B cell (primary cell): ENCODE data around the gene CCNG1.

Experiments
- EZH2 ChIP-seq: IDR thresholded peaks from 2 replicates; pipeline ENCODE4 v1.6.1; 2012; ENCODE audit warnings: borderline replicate concordance, low read depth, mild to moderate bottlenecking, moderate library complexity, low read length; ENCODE audit not compliant: insufficient read depth, poor library complexity, severe bottlenecking
- TF ChIP-seq, protein P1 (sequence below): fragments of 200-600 bp; IDR thresholded peaks from one replicate; pipeline ENCODE4 v1.8.0; 2022; ENCODE audit warnings: antibody characterized with exemption, mild to moderate bottlenecking

DNA sequence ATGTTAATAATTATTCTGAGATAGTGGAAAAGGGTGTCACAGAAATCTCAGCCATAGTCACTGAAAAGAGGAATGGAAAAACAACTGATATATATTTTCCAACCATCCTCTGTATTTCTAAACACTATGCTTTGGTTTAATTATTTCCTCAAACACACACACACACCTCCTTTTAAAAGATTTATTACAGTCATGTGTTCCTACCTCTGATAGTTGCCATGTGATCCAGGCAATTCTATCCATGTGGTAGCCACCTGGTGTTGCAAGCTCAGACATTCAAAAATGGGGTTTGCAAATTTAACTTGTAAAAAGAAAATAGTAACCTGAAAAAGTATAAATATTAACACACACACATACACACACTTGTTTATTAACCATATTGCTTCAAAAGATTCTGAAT, 40.0 kb upstream of the CCNG1 start:
- TF ChIP-seq, protein P1, sequence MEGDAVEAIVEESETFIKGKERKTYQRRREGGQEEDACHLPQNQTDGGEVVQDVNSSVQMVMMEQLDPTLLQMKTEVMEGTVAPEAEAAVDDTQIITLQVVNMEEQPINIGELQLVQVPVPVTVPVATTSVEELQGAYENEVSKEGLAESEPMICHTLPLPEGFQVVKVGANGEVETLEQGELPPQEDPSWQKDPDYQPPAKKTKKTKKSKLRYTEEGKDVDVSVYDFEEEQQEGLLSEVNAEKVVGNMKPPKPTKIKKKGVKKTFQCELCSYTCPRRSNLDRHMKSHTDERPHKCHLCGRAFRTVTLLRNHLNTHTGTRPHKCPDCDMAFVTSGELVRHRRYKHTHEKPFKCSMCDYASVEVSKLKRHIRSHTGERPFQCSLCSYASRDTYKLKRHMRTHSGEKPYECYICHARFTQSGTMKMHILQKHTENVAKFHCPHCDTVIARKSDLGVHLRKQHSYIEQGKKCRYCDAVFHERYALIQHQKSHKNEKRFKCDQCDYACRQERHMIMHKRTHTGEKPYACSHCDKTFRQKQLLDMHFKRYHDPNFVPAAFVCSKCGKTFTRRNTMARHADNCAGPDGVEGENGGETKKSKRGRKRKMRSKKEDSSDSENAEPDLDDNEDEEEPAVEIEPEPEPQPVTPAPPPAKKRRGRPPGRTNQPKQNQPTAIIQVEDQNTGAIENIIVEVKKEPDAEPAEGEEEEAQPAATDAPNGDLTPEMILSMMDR: no peak
- no peak for TF ChIP-seq EZH2
